Measurements from ENCODE around the gene SOX6. TPM values are rescaled to one million over a fixed set of nuclear protein-coding genes. Genes with fewer than 3 reads are reported as not detected.
A peak's percentile ranks its signal among the peaks of the same experiment; 100 is the strongest.

Gene SOX6
- total RNA-seq, 1 experiment from 2014 or later, result 18.4 TPM

DNA sequence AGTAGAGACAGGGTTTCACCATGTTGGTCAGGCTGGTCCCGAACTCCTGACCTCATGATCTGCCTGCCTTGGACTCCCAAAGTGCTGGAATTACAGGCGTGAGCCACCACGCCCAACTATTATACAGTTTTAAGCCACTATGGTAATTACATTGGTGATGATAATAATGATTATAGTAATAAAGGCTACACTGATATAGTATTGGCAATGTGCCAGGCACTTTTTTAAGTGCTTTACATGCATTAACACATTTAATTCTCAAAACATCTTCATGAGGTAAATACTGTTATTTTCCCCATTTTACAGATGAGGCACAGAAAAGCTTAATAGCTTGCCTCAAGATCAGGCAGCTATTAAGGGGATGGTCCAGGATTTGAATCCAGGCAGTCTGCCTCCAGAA, 222.5 kb downstream of the SOX6 start:
- Mint-ChIP-seq H3K4me1 (ENCODE audit: low read depth, unreplicated experiment) (peaks cover 9% of the 10 kb centered on the region), H3K27ac (ENCODE audit: unreplicated experiment) (no peak overlapping the region), H3K36me3 (ENCODE audit: insufficient read depth, unreplicated experiment) (no peaks in the 10 kb centered on the region), H3K27me3 (ENCODE audit: unreplicated experiment) (no peaks in the 10 kb centered on the region), H3K4me3 (ENCODE audit: low read depth, unreplicated experiment) (no peak overlapping the region), H3K9me3 (ENCODE audit: low read depth, unreplicated experiment) (peaks cover 3% of the 10 kb centered on the region)
- DNase-seq, result no peak
- TF ChIP-seq CTCF (IDR thresholded peaks at IDR 0.05; ENCODE audit: unreplicated experiment), result no peak
- intact Hi-C loops (cut with micrococcal nuclease; ENCODE audit: unreplicated experiment), result no loop called here
- CTCF ChIA-PET, result no interaction called here
- no TSS peak for BruUV-seq (replicated peaks)

- no peak for TF ChIP-seq CTCF (IDR thresholded peaks at IDR 0.05; ENCODE audit: unreplicated experiment)
- no peak for DNase-seq
- no peaks in the 10 kb centered on the region for H3K27me3 Mint-ChIP-seq (ENCODE audit: unreplicated experiment)
- no peak overlapping the region for H3K4me3 Mint-ChIP-seq (ENCODE audit: low read depth, unreplicated experiment)
- BruUV-seq (replicated peaks), result no TSS peak
- no peak overlapping the region for H3K27ac Mint-ChIP-seq (ENCODE audit: unreplicated experiment)
- no peaks in the 10 kb centered on the region for H3K36me3 Mint-ChIP-seq (ENCODE audit: insufficient read depth, unreplicated experiment)
- H3K4me1 Mint-ChIP-seq (ENCODE audit: low read depth, unreplicated experiment), result peaks cover 36% of the 10 kb centered on the region
- H3K9me3 Mint-ChIP-seq (ENCODE audit: low read depth, unreplicated experiment), result peaks cover 9% of the 10 kb centered on the region
- intact Hi-C loops (cut with micrococcal nuclease; ENCODE audit: unreplicated experiment), result loop anchor here (5.0 kb wide), 1 partner anchor 125 kb away; no protein-coding TSS in a partner anchor
- CTCF ChIA-PET, result no interaction called here
Observed at GRCh38 chr11:16127732-16128131, 228.6 kb downstream of the SOX6 start.

DNA sequence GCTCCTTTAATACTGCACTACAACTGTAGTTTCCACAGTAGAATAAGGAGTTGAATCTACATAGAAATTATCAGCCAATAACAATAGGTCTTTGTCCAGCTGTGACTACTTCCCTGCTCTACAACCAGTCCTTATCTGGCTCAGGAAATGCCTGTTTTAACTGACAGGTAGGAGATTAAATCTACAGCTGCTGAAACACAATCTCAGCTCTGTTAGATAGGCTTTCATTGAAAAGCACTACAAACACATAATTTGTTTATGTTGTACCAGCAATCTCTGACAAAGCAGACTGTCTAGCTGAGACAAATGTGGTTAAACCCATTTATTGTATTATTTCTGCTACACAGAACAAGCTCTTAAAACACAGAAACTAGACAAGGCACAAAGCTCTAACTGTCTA, 230.0 kb downstream of the SOX6 start:
- peak overlapping the region; percentile 79 for H3K27ac Mint-ChIP-seq (ENCODE audit: unreplicated experiment)
- peak; percentile 21 for DNase-seq
- CTCF ChIA-PET, result interaction anchor here (0.7 to 1.0 kb wide), 2 partner anchors 10 to 478 kb away, joined by 3 to 4 read pairs; no protein-coding TSS in a partner anchor
- intact Hi-C loops (cut with micrococcal nuclease; ENCODE audit: unreplicated experiment), result loop anchor here (5.0 kb wide), 1 partner anchor 124 kb away; no protein-coding TSS in a partner anchor
- peaks cover 6% of the 10 kb centered on the region for H3K9me3 Mint-ChIP-seq (ENCODE audit: low read depth, unreplicated experiment)
- TF ChIP-seq CTCF (IDR thresholded peaks at IDR 0.05; ENCODE audit: unreplicated experiment), result no peak
- no peaks in the 10 kb centered on the region for H3K27me3 Mint-ChIP-seq (ENCODE audit: unreplicated experiment)
- peaks cover 27% of the 10 kb centered on the region for H3K4me1 Mint-ChIP-seq (ENCODE audit: low read depth, unreplicated experiment)
- no peak overlapping the region for H3K4me3 Mint-ChIP-seq (ENCODE audit: low read depth, unreplicated experiment)
- BruUV-seq (replicated peaks), result no TSS peak
- H3K36me3 Mint-ChIP-seq (ENCODE audit: insufficient read depth, unreplicated experiment), result no peaks in the 10 kb centered on the region

DNA sequence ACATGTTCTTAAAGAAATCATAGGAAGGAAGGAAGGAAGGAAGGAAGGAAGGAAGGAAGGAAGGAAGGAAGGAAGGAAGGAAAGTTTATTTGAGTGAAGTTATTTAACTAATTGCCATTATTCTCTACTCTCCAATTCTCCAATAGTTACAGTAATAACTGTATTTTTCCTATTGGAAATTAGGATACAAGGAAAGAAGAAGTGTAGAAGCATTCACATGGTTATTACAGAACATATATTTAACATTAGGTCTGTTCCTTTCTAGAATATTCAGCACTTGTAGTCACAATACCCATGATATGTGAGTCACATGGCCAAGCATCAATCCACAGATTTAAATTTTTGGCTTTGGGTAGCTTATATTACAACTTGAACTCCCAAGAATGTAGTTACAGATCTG, 230.6 kb downstream of the SOX6 start:
- H3K27ac Mint-ChIP-seq (ENCODE audit: unreplicated experiment), result peak overlapping the region; percentile 57
- no TSS peak for BruUV-seq (replicated peaks)
- no peak for DNase-seq
- CTCF ChIA-PET, result interaction anchor here (0.6 to 1.0 kb wide), 4 partner anchors 11 to 479 kb away, joined by 3 to 5 read pairs (median 4); no protein-coding TSS in a partner anchor
- H3K9me3 Mint-ChIP-seq (ENCODE audit: low read depth, unreplicated experiment), result peaks cover 6% of the 10 kb centered on the region
- H3K4me1 Mint-ChIP-seq (ENCODE audit: low read depth, unreplicated experiment), result peaks cover 27% of the 10 kb centered on the region
- TF ChIP-seq CTCF (IDR thresholded peaks at IDR 0.05; ENCODE audit: unreplicated experiment), result no peak
- no peaks in the 10 kb centered on the region for H3K36me3 Mint-ChIP-seq (ENCODE audit: insufficient read depth, unreplicated experiment)
- intact Hi-C loops (cut with micrococcal nuclease; ENCODE audit: unreplicated experiment), result loop anchor here (5.0 kb wide), 1 partner anchor 123 kb away; no protein-coding TSS in a partner anchor
- H3K4me3 Mint-ChIP-seq (ENCODE audit: low read depth, unreplicated experiment), result no peak overlapping the region
- no peaks in the 10 kb centered on the region for H3K27me3 Mint-ChIP-seq (ENCODE audit: unreplicated experiment)

All from Calu3 (cell line).